Duodenal mucosa (tissue), 2 donors: ENCODE results near the gene MGAT3.
"Not testable (repeated sequence)": the region's sequence is repeated elsewhere in the genome, so short reads cannot be mapped to it uniquely, and the experiment has no call there.

ENCODE experiments used
- H3K27ac ChIP-seq: one replicate; pipeline ENCODE4 v1.7.0; 2013; ENCODE audit warnings: low read depth, low read length
- H3K27me3 ChIP-seq, 2 donors: one replicate each; pipeline ENCODE4 v1.7.0; 2013; ENCODE audit warnings: low read length in 2 of 2, control low read depth in 1 of 2; ENCODE audit not compliant: insufficient read depth in 2 of 2, control insufficient read depth in 1 of 2
- H3K36me3 ChIP-seq, 2 donors: one replicate each; pipeline ENCODE4 v1.7.0; 2013; ENCODE audit warnings: low read length in 2 of 2, control low read depth in 1 of 2; ENCODE audit not compliant: insufficient read depth in 2 of 2, control insufficient read depth in 1 of 2
- H3K4me1 ChIP-seq, 2 donors: one replicate each; pipeline ENCODE4 v1.7.0; 2013; ENCODE audit warnings: low read length in 2 of 2, control low read depth in 1 of 2; ENCODE audit not compliant: insufficient read depth in 2 of 2, control insufficient read depth in 1 of 2
- H3K4me3 ChIP-seq, 2 donors: one replicate each; pipeline ENCODE4 v1.7.0; 2013; ENCODE audit warnings: low read length in 2 of 2, low read depth in 1 of 2
- H3K9ac ChIP-seq, 2 donors: one replicate each; pipeline ENCODE4 v1.7.0; 2013; ENCODE audit warnings: low read length in 2 of 2, low read depth in 1 of 2
- H3K9me3 ChIP-seq, 2 donors: one replicate each; pipeline ENCODE4 v1.7.0; 2013; ENCODE audit warnings: low read length in 2 of 2, control low read depth in 1 of 2; ENCODE audit not compliant: control insufficient read depth in 1 of 2

MGAT3 gene

DNA sequence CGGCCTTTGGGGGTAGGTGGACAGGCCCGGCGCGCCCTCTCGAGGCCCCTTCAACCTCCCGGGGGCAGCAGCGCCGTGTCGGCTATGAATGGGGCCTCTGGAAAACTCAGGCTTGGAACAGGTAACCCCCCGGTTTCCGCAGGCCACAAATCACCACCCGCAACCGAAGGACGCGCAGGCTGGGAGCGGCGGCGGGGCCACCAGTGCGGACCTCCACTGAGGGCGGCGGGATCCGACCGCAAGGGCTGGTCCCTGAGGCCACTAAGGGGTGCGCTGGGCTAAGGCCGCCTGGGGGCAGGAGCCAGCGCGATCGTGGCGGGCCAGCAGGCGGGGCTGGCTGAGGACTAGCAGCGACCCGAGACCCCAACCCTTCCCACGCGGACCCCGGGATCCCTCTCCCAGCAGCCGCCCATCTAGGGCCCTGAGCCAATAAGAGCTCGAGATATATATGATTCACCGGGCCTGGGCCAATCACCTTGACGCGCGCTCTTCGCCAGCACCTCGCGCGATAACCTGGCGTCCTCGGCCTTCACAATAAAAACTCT lies 62.9 kb downstream of the MGAT3 start:
- H3K27me3 ChIP-seq: no peaks in the 10 kb centered on the region
- peak overlapping the region; percentile 99 for H3K27ac ChIP-seq
- no peaks in the 10 kb centered on the region for H3K9me3 ChIP-seq
- peak overlapping the region; percentile 90 to 96 for H3K9ac ChIP-seq
- peaks cover 23 to 41% of the 10 kb centered on the region in 2 donors for H3K4me1 ChIP-seq
- H3K36me3 ChIP-seq: peaks cover 34 to 56% of the 10 kb centered on the region in 2 donors
- H3K4me3 ChIP-seq: peak overlapping the region; percentile 93 to 94

GRCh38 chr22:39520226-39521105 lies 63.7 kb downstream of the MGAT3 start, which contains the start of gene ATF4:
ATF4 (plus strand) TSS chr22:39520562; CDS start chr22:39521446, 884 bp downstream.
- peaks cover 23 to 38% of the 10 kb centered on the region in 2 donors for H3K4me1 ChIP-seq
- peaks cover 27 to 54% of the 10 kb centered on the region in 2 donors for H3K36me3 ChIP-seq

GRCh38 chr22:39521106-39521885 lies 64.5 kb downstream of the MGAT3 start:
- Histone ChIP-seq H3K27ac (peak overlapping the region; percentile 99), H3K4me3 (peak overlapping the region; percentile 93 to 94), H3K4me1 (peaks cover 23 to 42% of the 10 kb centered on the region in 2 donors), H3K9ac (peak overlapping the region; percentile 96 to 99), H3K36me3 (peaks cover 24 to 46% of the 10 kb centered on the region in 2 donors)
- not testable (repeated sequence) for H3K9me3 ChIP-seq, H3K27me3 ChIP-seq

More at GRCh38 chr22:39520226-39521105, 63.7 kb downstream of the MGAT3 start, which contains the start of gene ATF4:
- Histone ChIP-seq H3K4me3 (peak within 1 kb of the TSS; percentile 93 to 94), H3K9ac (peak within 1 kb of the TSS; percentile 96 to 99), H3K27me3 (no peaks in the 10 kb centered on the region), H3K27ac (peak within 1 kb of the TSS; percentile 99), H3K9me3 (no peaks in the 10 kb centered on the region)

DNA sequence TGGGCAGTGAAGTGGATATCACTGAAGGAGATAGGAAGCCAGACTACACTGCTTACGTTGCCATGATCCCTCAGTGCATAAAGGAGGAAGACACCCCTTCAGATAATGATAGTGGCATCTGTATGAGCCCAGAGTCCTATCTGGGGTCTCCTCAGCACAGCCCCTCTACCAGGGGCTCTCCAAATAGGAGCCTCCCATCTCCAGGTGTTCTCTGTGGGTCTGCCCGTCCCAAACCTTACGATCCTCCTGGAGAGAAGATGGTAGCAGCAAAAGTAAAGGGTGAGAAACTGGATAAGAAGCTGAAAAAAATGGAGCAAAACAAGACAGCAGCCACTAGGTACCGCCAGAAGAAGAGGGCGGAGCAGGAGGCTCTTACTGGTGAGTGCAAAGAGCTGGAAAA lies 65.3 kb downstream of the MGAT3 start:
- not testable (repeated sequence) for H3K9me3 ChIP-seq, H3K27me3 ChIP-seq
- Histone ChIP-seq H3K4me1 (peaks cover 23 to 48% of the 10 kb centered on the region in 2 donors), H3K27ac (peak overlapping the region; percentile 22), H3K4me3 (peak overlapping the region; percentile 93 to 94), H3K36me3 (peaks cover 24 to 46% of the 10 kb centered on the region in 2 donors), H3K9ac (peak overlapping the region; percentile 96 to 99)

GRCh38 chr22:39522567-39523300 lies 65.9 kb downstream of the MGAT3 start:
- H3K36me3 ChIP-seq: peaks cover 24 to 41% of the 10 kb centered on the region in 2 donors
- H3K27me3 ChIP-seq: no peaks in the 10 kb centered on the region
- no peaks in the 10 kb centered on the region for H3K9me3 ChIP-seq
- peak overlapping the region; percentile 46 for H3K27ac ChIP-seq
- H3K9ac ChIP-seq: peak overlapping the region; percentile 42 to 45
- H3K4me3 ChIP-seq: peak overlapping the region; percentile 93 to 94
- H3K4me1 ChIP-seq: peaks cover 28 to 55% of the 10 kb centered on the region in 2 donors

- Histone ChIP-seq H3K27ac (no peak overlapping the region), H3K4me1 (peaks cover 31 to 63% of the 10 kb centered on the region in 2 donors), H3K4me3 (no peak overlapping the region), H3K27me3 (no peaks in the 10 kb centered on the region), H3K9ac (no peak overlapping the region), H3K9me3 (no peaks in the 10 kb centered on the region), H3K36me3 (peaks cover 24 to 42% of the 10 kb centered on the region in 2 donors)
These were observed 67.4 kb downstream of the MGAT3 start for GRCh38 chr22:39524089-39524752.

DNA sequence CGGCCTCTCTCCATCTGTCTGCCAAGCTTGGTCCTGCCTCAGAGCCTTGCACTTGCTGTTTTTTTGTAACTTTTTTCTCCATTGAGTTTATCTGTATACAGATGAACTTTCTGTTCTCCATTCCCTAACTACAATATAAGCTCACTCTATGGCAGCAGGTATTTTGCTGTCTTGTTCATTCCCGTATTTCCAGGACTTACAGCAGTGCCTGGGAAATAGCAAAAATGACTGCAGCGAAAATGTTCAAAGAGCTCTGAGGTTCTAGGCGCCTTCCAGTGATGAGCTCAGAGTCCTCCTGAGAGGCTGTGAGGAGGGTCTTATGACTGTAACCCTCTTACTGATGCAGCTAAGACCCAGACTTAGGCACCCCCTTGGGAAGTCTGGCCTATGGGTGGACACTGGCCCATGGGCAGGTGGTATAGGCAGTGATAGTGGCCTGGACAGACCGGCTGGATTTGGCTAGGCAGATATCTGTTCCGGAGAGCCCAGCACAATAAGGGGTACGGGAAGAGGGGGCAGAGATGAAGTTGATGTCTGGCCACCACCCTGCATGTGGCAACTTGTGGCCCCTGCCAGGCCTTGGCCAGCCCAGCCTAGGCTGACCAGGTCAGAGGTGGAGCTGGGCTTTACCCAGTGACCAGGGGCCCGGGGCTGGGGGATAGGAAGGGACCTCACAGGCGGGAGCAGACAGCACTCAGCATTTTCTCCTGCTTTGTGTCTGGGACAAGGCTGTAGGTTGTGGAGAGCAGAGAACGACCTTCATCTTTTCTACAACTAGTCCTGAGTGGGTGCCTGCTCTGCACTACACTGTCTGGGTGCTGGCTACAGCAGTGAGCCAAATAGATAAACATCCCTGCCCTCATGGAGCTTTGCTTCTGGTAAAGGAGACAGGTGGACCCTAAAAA lies 68.2 kb downstream of the MGAT3 start:
- no peaks in the 10 kb centered on the region for H3K27me3 ChIP-seq
- no peaks in the 10 kb centered on the region for H3K9me3 ChIP-seq
- H3K36me3 ChIP-seq: peaks cover 30 to 49% of the 10 kb centered on the region in 2 donors
- H3K27ac ChIP-seq: no peak overlapping the region
- peaks cover 38 to 68% of the 10 kb centered on the region in 2 donors for H3K4me1 ChIP-seq
- no peak overlapping the region for H3K9ac ChIP-seq
- H3K4me3 ChIP-seq: no peak overlapping the region

DNA sequence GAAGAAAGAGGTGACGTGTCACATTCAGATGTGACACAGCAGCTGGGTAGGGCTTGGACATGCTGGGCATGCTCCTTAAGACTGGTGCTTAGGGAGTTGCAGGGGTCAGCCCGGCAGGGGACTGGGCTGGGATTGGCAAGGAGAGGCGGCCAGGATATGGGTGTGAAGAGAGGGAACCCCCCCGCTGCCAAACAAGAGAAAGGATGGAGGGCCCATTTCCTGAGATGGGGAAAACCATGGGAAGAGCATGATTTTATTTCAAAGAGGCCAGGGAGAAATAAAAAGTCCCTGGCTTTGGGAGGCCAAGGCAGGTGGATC lies 68.8 kb downstream of the MGAT3 start:
- Histone ChIP-seq H3K27me3 (no peaks in the 10 kb centered on the region), H3K9me3 (no peaks in the 10 kb centered on the region), H3K4me1 (peaks cover 43 to 74% of the 10 kb centered on the region in 2 donors), H3K9ac (no peak overlapping the region), H3K27ac (no peak overlapping the region), H3K4me3 (no peak overlapping the region), H3K36me3 (peaks cover 33 to 54% of the 10 kb centered on the region in 2 donors)
